ENCODE results near the gene PDIA6.

DNA sequence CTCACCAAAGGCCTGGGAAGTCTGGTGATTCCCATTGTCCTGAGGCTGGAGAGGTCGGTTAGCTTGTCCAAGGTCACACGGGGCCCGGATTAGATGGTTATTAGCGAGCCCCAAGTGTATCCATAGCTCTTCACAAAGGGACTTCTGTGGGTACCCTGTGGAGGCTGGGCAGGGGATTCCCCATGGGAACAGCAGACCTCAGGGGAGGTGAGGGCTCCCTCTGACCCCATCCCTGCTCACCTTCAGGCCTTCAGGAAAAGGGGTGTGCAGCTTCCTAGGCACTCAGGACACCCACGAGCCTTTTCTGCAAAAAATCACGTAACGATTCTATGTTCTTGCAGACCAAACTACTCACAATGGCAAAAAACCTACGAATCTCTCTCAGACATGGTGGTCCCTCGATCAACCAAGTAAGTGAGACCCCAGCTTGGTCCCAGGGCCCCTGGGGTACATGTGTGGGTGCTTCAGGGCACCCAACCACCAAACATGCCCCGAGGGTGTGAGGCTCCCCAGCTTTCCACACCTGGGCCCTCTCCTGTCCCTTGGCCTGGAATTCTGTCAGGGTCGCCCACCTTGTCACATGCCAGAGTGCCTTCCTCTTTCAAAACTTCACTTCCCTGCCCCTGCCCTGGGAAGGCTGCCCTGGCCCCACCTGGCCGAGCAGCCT lies 40.3 kb downstream of the PDIA6 start:
- TF ChIP-seq, protein P1, sequence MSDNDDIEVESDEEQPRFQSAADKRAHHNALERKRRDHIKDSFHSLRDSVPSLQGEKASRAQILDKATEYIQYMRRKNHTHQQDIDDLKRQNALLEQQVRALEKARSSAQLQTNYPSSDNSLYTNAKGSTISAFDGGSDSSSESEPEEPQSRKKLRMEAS (IDR thresholded peaks at IDR 0.05; ENCODE audit: low read depth, low read length): no peak
- TF ChIP-seq, protein P2, sequence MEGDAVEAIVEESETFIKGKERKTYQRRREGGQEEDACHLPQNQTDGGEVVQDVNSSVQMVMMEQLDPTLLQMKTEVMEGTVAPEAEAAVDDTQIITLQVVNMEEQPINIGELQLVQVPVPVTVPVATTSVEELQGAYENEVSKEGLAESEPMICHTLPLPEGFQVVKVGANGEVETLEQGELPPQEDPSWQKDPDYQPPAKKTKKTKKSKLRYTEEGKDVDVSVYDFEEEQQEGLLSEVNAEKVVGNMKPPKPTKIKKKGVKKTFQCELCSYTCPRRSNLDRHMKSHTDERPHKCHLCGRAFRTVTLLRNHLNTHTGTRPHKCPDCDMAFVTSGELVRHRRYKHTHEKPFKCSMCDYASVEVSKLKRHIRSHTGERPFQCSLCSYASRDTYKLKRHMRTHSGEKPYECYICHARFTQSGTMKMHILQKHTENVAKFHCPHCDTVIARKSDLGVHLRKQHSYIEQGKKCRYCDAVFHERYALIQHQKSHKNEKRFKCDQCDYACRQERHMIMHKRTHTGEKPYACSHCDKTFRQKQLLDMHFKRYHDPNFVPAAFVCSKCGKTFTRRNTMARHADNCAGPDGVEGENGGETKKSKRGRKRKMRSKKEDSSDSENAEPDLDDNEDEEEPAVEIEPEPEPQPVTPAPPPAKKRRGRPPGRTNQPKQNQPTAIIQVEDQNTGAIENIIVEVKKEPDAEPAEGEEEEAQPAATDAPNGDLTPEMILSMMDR (IDR thresholded peaks at IDR 0.05; ENCODE audit: low read depth, low read length): no peak
